ENCODE measurements around the gene TBC1D17.

Gene TBC1D17

DNA sequence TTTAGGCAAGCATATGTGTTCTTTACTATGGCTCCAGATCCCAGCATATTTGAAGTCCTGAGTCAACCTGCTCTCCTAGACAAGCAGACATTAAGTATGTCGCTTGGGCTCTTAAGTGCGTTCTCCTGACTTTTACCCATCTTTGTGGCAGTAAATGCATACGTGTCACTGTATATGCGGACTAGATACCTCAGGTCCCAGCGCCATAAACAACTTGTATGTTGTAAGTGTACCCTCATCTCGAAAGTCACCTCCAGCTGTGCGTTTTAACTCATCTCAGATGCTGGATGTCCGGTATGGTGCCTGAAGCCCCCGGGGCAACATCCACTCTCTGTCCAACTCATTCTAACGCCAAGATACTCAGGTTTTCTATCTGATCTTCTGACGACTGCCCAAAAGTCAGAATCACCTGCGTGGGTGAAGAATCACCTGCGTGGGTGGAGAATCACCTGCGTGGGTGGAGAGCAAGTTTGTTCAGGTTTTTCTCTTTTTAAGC lies 24.8 kb upstream of the TBC1D17 start:
- Histone ChIP-seq H3K9me3 (ENCODE audit: low read length) (0 out of 2 replicates have a peak, but pooled peaks cover 3% of the 10 kb centered on the region), H3K36me3 (ENCODE audit: insufficient read depth, low read length) (peaks cover 35% of the 10 kb centered on the region), H3F3A (ENCODE audit: insufficient read depth, low read length) (no peaks in the 10 kb centered on the region), H3K4me1 (ENCODE audit: insufficient read depth, low read length, severe bottlenecking) (peaks cover 47% of the 10 kb centered on the region), H3K27me3 (ENCODE audit: insufficient read depth, low read length) (no peaks in the 10 kb centered on the region), H4K20me1 (ENCODE audit: insufficient read depth, low read length) (no peaks in the 10 kb centered on the region), H3K4me2 (ENCODE audit: low read length) (peak overlapping the region; percentile 98), H3K27ac (ENCODE audit: low read depth, low read length, poor library complexity, severe bottlenecking) (peak overlapping the region; percentile 62), H3K9ac (ENCODE audit: low read length) (peak overlapping the region; percentile 76), H3K4me3 (ENCODE audit: low read depth, low read length, poor library complexity, severe bottlenecking) (peak overlapping the region; percentile 81), H3K9me2 (ENCODE audit: low read depth, low read length) (no peaks in the 10 kb centered on the region), H2AFZ (ENCODE audit: low read length) (no peak overlapping the region), H3K79me2 (ENCODE audit: insufficient read depth, low read length) (peaks cover 25% of the 10 kb centered on the region)
- TF ChIP-seq EZH2 (IDR thresholded peaks at IDR 0.05; ENCODE audit: borderline replicate concordance, low read length) = no peak
- TF ChIP-seq, protein P1, sequence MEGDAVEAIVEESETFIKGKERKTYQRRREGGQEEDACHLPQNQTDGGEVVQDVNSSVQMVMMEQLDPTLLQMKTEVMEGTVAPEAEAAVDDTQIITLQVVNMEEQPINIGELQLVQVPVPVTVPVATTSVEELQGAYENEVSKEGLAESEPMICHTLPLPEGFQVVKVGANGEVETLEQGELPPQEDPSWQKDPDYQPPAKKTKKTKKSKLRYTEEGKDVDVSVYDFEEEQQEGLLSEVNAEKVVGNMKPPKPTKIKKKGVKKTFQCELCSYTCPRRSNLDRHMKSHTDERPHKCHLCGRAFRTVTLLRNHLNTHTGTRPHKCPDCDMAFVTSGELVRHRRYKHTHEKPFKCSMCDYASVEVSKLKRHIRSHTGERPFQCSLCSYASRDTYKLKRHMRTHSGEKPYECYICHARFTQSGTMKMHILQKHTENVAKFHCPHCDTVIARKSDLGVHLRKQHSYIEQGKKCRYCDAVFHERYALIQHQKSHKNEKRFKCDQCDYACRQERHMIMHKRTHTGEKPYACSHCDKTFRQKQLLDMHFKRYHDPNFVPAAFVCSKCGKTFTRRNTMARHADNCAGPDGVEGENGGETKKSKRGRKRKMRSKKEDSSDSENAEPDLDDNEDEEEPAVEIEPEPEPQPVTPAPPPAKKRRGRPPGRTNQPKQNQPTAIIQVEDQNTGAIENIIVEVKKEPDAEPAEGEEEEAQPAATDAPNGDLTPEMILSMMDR (IDR thresholded peaks at IDR 0.05; ENCODE audit: low read length) = no peak

DNA sequence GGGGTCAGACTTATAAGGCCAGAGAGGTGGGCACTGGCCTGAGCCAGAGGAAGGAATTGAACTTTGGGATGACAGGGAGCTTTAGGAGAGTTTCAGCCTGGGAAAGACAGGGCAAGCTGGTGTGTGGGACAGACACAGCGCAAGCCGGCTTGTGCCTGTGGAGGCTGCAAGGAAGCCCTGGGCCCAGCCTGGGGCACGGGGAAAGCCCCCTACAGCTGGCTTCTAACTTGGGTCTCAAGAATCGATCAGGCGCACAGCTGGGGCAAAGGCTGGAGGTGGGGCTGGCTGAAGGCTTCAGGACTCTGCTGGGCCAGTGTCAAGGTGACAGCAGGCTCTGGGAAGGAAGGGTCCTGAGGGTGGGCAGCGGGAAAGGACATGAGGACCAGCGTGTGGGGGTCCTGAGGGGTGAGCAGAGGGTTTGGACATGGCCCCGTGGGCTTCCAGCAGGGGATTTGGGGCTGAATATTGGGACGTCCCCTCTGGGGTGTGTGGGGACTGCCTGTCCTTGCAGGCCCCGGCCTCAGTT lies 23.6 kb upstream of the TBC1D17 start:
- Histone ChIP-seq H3K9me2 (ENCODE audit: low read depth, low read length) (no peaks in the 10 kb centered on the region), H3F3A (ENCODE audit: insufficient read depth, low read length) (no peaks in the 10 kb centered on the region), H2AFZ (ENCODE audit: low read length) (no peak overlapping the region), H3K27me3 (ENCODE audit: insufficient read depth, low read length) (no peaks in the 10 kb centered on the region), H3K27ac (ENCODE audit: low read depth, low read length, poor library complexity, severe bottlenecking) (peak overlapping the region; percentile 62), H3K9ac (ENCODE audit: low read length) (peak overlapping the region; percentile 76; the same call in 1 of the 2 replicates), H3K4me3 (ENCODE audit: low read depth, low read length, poor library complexity, severe bottlenecking) (peak overlapping the region; percentile 81), H3K9me3 (ENCODE audit: low read length) (0 out of 2 replicates have a peak, but pooled peaks cover 3% of the 10 kb centered on the region), H3K36me3 (ENCODE audit: insufficient read depth, low read length) (peaks cover 48% of the 10 kb centered on the region), H3K4me2 (ENCODE audit: low read length) (peak overlapping the region; percentile 98), H3K4me1 (ENCODE audit: insufficient read depth, low read length, severe bottlenecking) (peaks cover 40% of the 10 kb centered on the region), H4K20me1 (ENCODE audit: insufficient read depth, low read length) (no peaks in the 10 kb centered on the region), H3K79me2 (ENCODE audit: insufficient read depth, low read length) (peaks cover 25% of the 10 kb centered on the region)
- TF ChIP-seq, protein P1 (IDR thresholded peaks at IDR 0.05; ENCODE audit: low read length) = no peak
- no peak for TF ChIP-seq EZH2 (IDR thresholded peaks at IDR 0.05; ENCODE audit: borderline replicate concordance, low read length)

DNA sequence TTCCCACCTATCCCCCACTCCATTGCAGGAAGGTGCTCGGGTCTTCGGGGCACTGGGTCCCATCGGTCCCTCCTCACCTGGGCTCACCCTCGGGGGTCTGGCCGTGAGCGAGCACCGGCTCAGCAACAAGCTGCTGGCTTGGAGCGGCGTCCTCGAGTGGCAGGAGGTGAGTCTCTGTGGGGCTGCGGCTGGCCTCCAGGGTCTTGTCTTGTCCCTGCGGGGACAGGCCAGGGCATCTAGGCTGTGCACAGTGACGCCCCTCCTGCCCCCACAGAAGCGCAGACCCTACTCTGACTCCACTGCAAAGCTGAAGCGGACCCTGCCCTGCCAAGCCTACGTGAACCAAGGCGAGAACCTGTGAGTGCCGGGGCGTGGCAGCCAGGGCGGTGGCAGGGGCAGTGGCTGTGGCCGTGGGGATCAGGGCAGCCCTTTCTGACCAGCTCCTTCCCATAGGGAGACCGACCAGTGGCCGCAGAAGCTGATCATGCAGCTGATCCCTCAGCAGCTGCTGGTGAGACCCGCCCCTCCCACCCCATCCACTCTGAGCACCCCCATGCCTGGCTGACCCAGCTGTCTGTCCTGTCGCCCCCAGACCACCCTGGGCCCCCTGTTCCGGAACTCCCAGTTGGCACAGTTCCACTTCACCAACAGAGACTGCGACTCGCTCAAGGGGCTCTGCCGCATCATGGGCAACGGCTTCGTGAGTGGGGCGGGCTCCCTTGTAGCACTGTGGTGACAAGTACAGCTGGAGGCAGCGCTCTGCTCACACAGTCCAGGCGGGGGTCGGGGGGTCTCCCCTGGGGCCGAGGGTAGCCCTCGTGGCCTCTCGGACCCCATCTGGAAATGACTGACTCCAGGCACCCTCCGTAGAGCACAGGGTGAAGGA lies 22.9 kb upstream of the TBC1D17 start:
- H3K79me2 ChIP-seq (ENCODE audit: insufficient read depth, low read length) = peaks cover 25% of the 10 kb centered on the region
- no peak for TF ChIP-seq EZH2 (IDR thresholded peaks at IDR 0.05; ENCODE audit: borderline replicate concordance, low read length)
- TF ChIP-seq, protein P1 (IDR thresholded peaks at IDR 0.05; ENCODE audit: low read length) = no peak
- no peak overlapping the region for H3K9ac ChIP-seq (ENCODE audit: low read length)
- no peak overlapping the region for H2AFZ ChIP-seq (ENCODE audit: low read length)
- no peaks in the 10 kb centered on the region for H3K27me3 ChIP-seq (ENCODE audit: insufficient read depth, low read length)
- H3K36me3 ChIP-seq (ENCODE audit: insufficient read depth, low read length) = peaks cover 53% of the 10 kb centered on the region
- H3F3A ChIP-seq (ENCODE audit: insufficient read depth, low read length) = no peaks in the 10 kb centered on the region
- no peaks in the 10 kb centered on the region for H4K20me1 ChIP-seq (ENCODE audit: insufficient read depth, low read length)
- H3K4me1 ChIP-seq (ENCODE audit: insufficient read depth, low read length, severe bottlenecking) = peaks cover 40% of the 10 kb centered on the region
- no peaks in the 10 kb centered on the region for H3K9me3 ChIP-seq (ENCODE audit: low read length)
- peak overlapping the region; percentile 98; the same call in 1 of the 2 replicates for H3K4me2 ChIP-seq (ENCODE audit: low read length)
- peak overlapping the region; percentile 62 for H3K27ac ChIP-seq (ENCODE audit: low read depth, low read length, poor library complexity, severe bottlenecking)
- H3K4me3 ChIP-seq (ENCODE audit: low read depth, low read length, poor library complexity, severe bottlenecking) = no peak overlapping the region
- H3K9me2 ChIP-seq (ENCODE audit: low read depth, low read length) = no peaks in the 10 kb centered on the region
